Endodermal cell (in vitro differentiated cells): ENCODE results near the gene BCKDHB. TPM values are rescaled to one million over a fixed set of nuclear protein-coding genes. Genes with fewer than 3 reads are reported as not detected.
"Not testable (repeated sequence)": the region's sequence is repeated elsewhere in the genome, so short reads cannot be mapped to it uniquely, and the experiment has no call there.

Experiments used
- DNase-seq: peaks from one replicate; pipeline ENCODE4 v3.0.0-alpha.2; 2017
- H3K27ac ChIP-seq: 2 replicates; pipeline ENCODE4 v1.5.1; 2013; ENCODE audit warnings: mild to moderate bottlenecking, low read depth, low read length, moderate library complexity
- H3K27me3 ChIP-seq: 2 replicates; pipeline ENCODE4 v1.6.1; 2013; ENCODE audit warnings: mild to moderate bottlenecking, low read length, moderate library complexity; ENCODE audit not compliant: insufficient read depth, control insufficient read depth, poor library complexity, severe bottlenecking
- H3K36me3 ChIP-seq: 2 replicates; pipeline ENCODE4 v1.7.0; 2013; ENCODE audit warnings: mild to moderate bottlenecking, low read length, moderate library complexity; ENCODE audit not compliant: control insufficient read depth, insufficient read depth
- H3K4me1 ChIP-seq: one replicate; pipeline ENCODE4 v1.7.0; 2013; ENCODE audit warnings: low read length; ENCODE audit not compliant: control insufficient read depth, insufficient read depth
- H3K4me3 ChIP-seq: 2 replicates; pipeline ENCODE4 v1.5.1; 2013; ENCODE audit warnings: mild to moderate bottlenecking, low read length, moderate library complexity
- H3K9ac ChIP-seq: 2 replicates; pipeline ENCODE4 v1.6.1; 2013; ENCODE audit warnings: mild to moderate bottlenecking, low read length, moderate library complexity; ENCODE audit not compliant: poor library complexity, severe bottlenecking; ENCODE audit errors: extremely low read depth
- H3K9me3 ChIP-seq: 2 replicates; pipeline ENCODE4 v1.6.1; 2013; ENCODE audit warnings: mild to moderate bottlenecking, low read length, moderate library complexity; ENCODE audit not compliant: control insufficient read depth
- H3K27ac Mint-ChIP-seq: 2 replicates; pipeline ENCODE4 v1.8.0; 2020; ENCODE audit warnings: mixed read lengths
- H3K27me3 Mint-ChIP-seq: 2 replicates; pipeline ENCODE4 v1.8.0; 2021; ENCODE audit warnings: mild to moderate bottlenecking, mixed read lengths; ENCODE audit not compliant: insufficient read depth
- H3K36me3 Mint-ChIP-seq: 2 replicates; pipeline ENCODE4 v1.8.0; 2020; ENCODE audit warnings: low read depth, mixed read lengths
- H3K4me1 Mint-ChIP-seq: 2 replicates; pipeline ENCODE4 v1.8.0; 2020; ENCODE audit warnings: mixed read lengths
- H3K4me3 Mint-ChIP-seq: 2 replicates; pipeline ENCODE4 v1.8.0; 2020; ENCODE audit warnings: mild to moderate bottlenecking, moderate library complexity, mixed read lengths
- H3K9me3 Mint-ChIP-seq: 2 replicates; pipeline ENCODE4 v1.8.0; 2020; ENCODE audit warnings: mild to moderate bottlenecking, mixed read lengths
- WGBS, 2 experiments: methylation state at CpG; one replicate each; pipeline versions ENCODE4 v1.1.5 to v1.1.7; 2013; ENCODE audit warnings: missing lambda C conversion rate in 2 of 2, mixed read lengths in 1 of 2; ENCODE audit not compliant: insufficient coverage in 1 of 2, insufficient read length in 1 of 2; 5-methylcytosine and 5-hydroxymethylcytosine counted together
- total RNA-seq, 2 donors: library from RNA; stranded (reverse); fragmentation: NEBNext Ultra II Directional in 1 of 2; extraction: Animal tissue kit (Norgen Biotek cat#: 25700) in 1 of 2; gene quantifications; 2 replicates in 1 of 2; 3 replicates in 1 of 2; pipeline ENCODE4 v1.2.1, GENCODE V29; 2021
- TF ChIP-seq, protein P1 (sequence below): fragments of 200-600 bp; sonication (generic); conservative IDR thresholded peaks from 2 replicates; pipeline ENCODE4 v1.5.0; 2021; ENCODE audit warnings: antibody characterized with exemption, mild to moderate bottlenecking

The BCKDHB gene
- total RNA-seq, 2 donors from 2014 or later: 35.1 to 36.4 TPM

GRCh38 chr6:80287112-80287511 is 180.6 kb downstream of the BCKDHB start:
- Mint-ChIP-seq H3K27me3 (no peaks in the 10 kb centered on the region), H3K9me3 (peaks cover 7% of the 10 kb centered on the region), H3K27ac (no peak overlapping the region), H3K4me3 (no peak overlapping the region), H3K36me3 (peaks cover 14% of the 10 kb centered on the region), H3K4me1 (no peaks in the 10 kb centered on the region)
- Histone ChIP-seq H3K27me3 (no peaks in the 10 kb centered on the region), H3K9me3 (peaks cover 13% of the 10 kb centered on the region), H3K36me3 (peaks cover 3% of the 10 kb centered on the region), H3K4me1 (no peaks in the 10 kb centered on the region), H3K27ac (no peak overlapping the region), H3K4me3 (no peak overlapping the region), H3K9ac (no peak overlapping the region)
- TF ChIP-seq, protein P1, sequence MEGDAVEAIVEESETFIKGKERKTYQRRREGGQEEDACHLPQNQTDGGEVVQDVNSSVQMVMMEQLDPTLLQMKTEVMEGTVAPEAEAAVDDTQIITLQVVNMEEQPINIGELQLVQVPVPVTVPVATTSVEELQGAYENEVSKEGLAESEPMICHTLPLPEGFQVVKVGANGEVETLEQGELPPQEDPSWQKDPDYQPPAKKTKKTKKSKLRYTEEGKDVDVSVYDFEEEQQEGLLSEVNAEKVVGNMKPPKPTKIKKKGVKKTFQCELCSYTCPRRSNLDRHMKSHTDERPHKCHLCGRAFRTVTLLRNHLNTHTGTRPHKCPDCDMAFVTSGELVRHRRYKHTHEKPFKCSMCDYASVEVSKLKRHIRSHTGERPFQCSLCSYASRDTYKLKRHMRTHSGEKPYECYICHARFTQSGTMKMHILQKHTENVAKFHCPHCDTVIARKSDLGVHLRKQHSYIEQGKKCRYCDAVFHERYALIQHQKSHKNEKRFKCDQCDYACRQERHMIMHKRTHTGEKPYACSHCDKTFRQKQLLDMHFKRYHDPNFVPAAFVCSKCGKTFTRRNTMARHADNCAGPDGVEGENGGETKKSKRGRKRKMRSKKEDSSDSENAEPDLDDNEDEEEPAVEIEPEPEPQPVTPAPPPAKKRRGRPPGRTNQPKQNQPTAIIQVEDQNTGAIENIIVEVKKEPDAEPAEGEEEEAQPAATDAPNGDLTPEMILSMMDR: no peak
- no peak for DNase-seq

DNA sequence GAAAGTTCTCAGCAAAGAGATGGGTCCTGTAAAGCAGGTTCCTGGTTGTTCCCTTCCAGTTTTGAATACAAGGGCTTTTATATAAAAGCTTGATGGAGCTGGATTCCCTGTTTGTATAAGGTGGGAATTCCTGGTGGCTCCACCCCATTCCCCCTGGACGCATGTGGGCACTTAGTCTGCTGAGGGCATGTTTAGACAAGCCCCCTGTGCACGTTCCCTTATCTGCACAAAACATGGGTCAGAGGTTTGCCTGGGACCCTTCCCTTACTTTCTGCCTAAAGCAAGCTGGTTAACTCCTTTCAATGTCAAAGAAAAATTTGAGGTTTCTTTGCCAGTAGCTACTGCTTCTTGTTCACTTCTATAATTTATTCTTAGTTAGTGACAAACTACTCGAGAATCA is 181.1 kb downstream of the BCKDHB start:
- Histone ChIP-seq H3K9me3 (peaks cover 18% of the 10 kb centered on the region), H3K4me3 (no peak overlapping the region), H3K9ac (no peak overlapping the region), H3K27me3 (no peaks in the 10 kb centered on the region), H3K36me3 (peaks cover 4% of the 10 kb centered on the region), H3K4me1 (no peaks in the 10 kb centered on the region), H3K27ac (no peak overlapping the region)
- no peaks in the 10 kb centered on the region for H3K27me3 Mint-ChIP-seq
- peaks cover 19% of the 10 kb centered on the region for H3K36me3 Mint-ChIP-seq
- H3K4me3 Mint-ChIP-seq: no peak overlapping the region
- H3K27ac Mint-ChIP-seq: no peak overlapping the region
- H3K9me3 Mint-ChIP-seq: peaks cover 12% of the 10 kb centered on the region
- H3K4me1 Mint-ChIP-seq: no peaks in the 10 kb centered on the region
- 89% methylated on average over 2 of the region's 3 CpGs; no CpG with 5 or more reads in 1 of the 2 experiments for WGBS, 2 experiments
- TF ChIP-seq, protein P1: no peak
- DNase-seq: no peak

DNA sequence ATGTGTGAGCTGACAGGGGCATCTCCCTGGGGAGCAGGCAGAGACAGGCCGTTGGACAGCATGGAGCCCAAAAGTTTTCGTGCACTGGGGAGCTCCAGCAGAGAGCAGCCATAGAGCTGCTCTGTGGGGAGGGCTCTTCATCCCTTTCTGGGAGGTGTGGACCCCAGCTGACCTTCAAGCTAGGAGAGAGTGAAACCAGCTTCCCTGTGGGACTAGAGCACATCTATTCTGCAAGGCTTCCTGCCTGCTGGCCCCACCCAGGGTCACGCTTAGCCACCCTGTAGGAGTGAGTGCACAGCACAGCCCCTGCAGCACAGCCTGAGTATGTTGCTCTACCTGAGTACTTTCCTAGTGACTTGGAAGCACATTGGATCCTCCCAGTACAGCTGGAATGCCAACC is 183.3 kb downstream of the BCKDHB start:
- H3K27me3 ChIP-seq: no peaks in the 10 kb centered on the region
- DNase-seq: no peak
- Mint-ChIP-seq H3K9me3 (peaks cover 33% of the 10 kb centered on the region), H3K27ac (no peak overlapping the region), H3K27me3 (no peaks in the 10 kb centered on the region), H3K4me3 (no peak overlapping the region), H3K4me1 (no peaks in the 10 kb centered on the region), H3K36me3 (peaks cover 35% of the 10 kb centered on the region)
- H3K9me3 ChIP-seq: peaks cover 39% of the 10 kb centered on the region
- peaks cover 4% of the 10 kb centered on the region for H3K36me3 ChIP-seq
- no peak overlapping the region for H3K9ac ChIP-seq
- no peak overlapping the region for H3K4me3 ChIP-seq
- H3K4me1 ChIP-seq: no peaks in the 10 kb centered on the region
- TF ChIP-seq, protein P1: no peak
- 43 to 73% methylated on average over 1 to 3 of the region's 3 CpGs for WGBS, 2 experiments
- no peak overlapping the region for H3K27ac ChIP-seq

DNA sequence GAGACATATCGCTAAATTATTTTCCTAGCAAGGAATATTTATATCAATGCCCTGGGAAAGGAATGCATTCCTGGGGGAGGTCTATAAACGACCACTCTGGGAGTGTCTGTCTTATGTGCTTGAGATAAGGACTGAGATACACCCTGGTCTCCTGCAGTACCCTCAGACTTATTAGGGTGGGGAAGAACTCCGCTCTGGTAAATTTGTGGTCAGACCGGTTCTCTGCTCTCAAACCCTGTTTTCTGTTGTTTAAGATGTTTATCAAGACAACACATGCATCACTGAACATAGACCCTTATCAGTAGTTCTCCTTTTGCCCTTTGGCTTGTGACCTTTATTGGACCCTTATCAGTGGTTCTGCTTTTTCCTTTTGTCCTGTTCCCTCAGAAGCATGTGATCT is 188.1 kb downstream of the BCKDHB start:
- not testable (repeated sequence) for H3K4me3 Mint-ChIP-seq, H3K27me3 ChIP-seq, H3K27me3 Mint-ChIP-seq, H3K9ac ChIP-seq, H3K27ac ChIP-seq, DNase-seq, H3K36me3 ChIP-seq, H3K4me1 ChIP-seq, H3K4me1 Mint-ChIP-seq, H3K27ac Mint-ChIP-seq
- H3K36me3 Mint-ChIP-seq: peaks cover 48% of the 10 kb centered on the region
- peaks cover 57% of the 10 kb centered on the region for H3K9me3 ChIP-seq
- peaks cover 52% of the 10 kb centered on the region for H3K9me3 Mint-ChIP-seq
- H3K4me3 ChIP-seq: peak overlapping the region; percentile 19
- WGBS, 2 experiments: 92 to 100% methylated on average over 2 to 4 of the region's 4 CpGs
